Body of pancreas (tissue), 4 donors: Measurements from ENCODE around the gene SH3PXD2A. TPM values are rescaled to one million over a fixed set of nuclear protein-coding genes. Genes with fewer than 3 reads are reported as not detected.
"Not testable (repeated sequence)": the region's sequence is repeated elsewhere in the genome, so short reads cannot be mapped to it uniquely, and the experiment has no call there.

ENCODE experiments used
- ATAC-seq: fragments of 150-250 bp; one replicate; pipeline ENCODE4 v1.9.1; 2016
- DNase-seq, 4 donors: peaks; one replicate each; pipeline ENCODE4 v3.0.0-alpha.2; 2019
- H3K27ac ChIP-seq, 4 donors: fragments of 200-600 bp; sonication (generic); 1 replicate in 3 of 4; 2 replicates in 1 of 4; pipeline versions ENCODE4 v1.5.1 to v1.6.1; 2016 to 2019; ENCODE audit warnings: mild to moderate bottlenecking in 1 of 4, mixed read lengths in 1 of 4, moderate library complexity in 1 of 4
- H3K27me3 ChIP-seq, 2 donors: fragments of 200-600 bp; sonication (generic); one replicate each; pipeline ENCODE4 v1.6.0; 2016; ENCODE audit warnings: mild to moderate bottlenecking in 1 of 2
- H3K36me3 ChIP-seq, 2 donors: fragments of 200-600 bp; sonication (generic); replicated peaks in 1 of 2; 2 replicates each; pipeline ENCODE4 v1.5.1; 2016; ENCODE audit warnings: low read depth in 2 of 2; ENCODE audit not compliant: insufficient read depth in 1 of 2
- H3K4me1 ChIP-seq: fragments of 200-600 bp; sonication (generic); one replicate; pipeline ENCODE4 v1.6.0; 2016
- H3K4me3 ChIP-seq, 2 donors: fragments of 200-600 bp; sonication (generic); 1 replicate in 1 of 2; 2 replicates in 1 of 2; pipeline ENCODE4 v1.5.1; 2016 to 2019
- H3K9me3 ChIP-seq, 3 donors: fragments of 200-600 bp; sonication (generic); 1 replicate in 2 of 3; 2 replicates in 1 of 3; pipeline ENCODE4 v1.5.1; 2016
- POLR2A ChIP-seq, 3 donors: fragments of 450-650 bp; IDR thresholded peaks; one replicate each; pipeline ENCODE4 v1.6.1; 2016; ENCODE audit warnings: antibody characterized with exemption in 3 of 3, mild to moderate bottlenecking in 2 of 3
- WGBS, 2 donors: methylation state at CpG; one replicate each; pipeline ENCODE4 v1.1.5; 2017; 5-methylcytosine and 5-hydroxymethylcytosine counted together
- intact Hi-C: fragments of 100-400 bp; cut with DNase I; formaldehyde crosslinking; loops from one replicate; pipeline ENCODE4 v1.15.1; 2023
- total RNA-seq, 2 donors: library from RNA; depleted of rRNA; stranded (reverse); fragments of >200 nt; gene quantifications; one replicate each; pipeline ENCODE4 v1.1.0, GENCODE V29; 2016
- TF ChIP-seq, protein P1 (sequence below), 7 experiments: fragments of 450-650 bp in 4 of 7; fragments of 200-600 bp in 3 of 7; sonication (generic) in 3 of 7; IDR thresholded peaks; one replicate each; pipeline ENCODE4 v1.5.1; 2016 to 2019; ENCODE audit warnings: antibody characterized with exemption in 7 of 7

SH3PXD2A gene
- total RNA-seq, 2 donors from 2014 or later = 7.3 to 9.9 TPM

DNA sequence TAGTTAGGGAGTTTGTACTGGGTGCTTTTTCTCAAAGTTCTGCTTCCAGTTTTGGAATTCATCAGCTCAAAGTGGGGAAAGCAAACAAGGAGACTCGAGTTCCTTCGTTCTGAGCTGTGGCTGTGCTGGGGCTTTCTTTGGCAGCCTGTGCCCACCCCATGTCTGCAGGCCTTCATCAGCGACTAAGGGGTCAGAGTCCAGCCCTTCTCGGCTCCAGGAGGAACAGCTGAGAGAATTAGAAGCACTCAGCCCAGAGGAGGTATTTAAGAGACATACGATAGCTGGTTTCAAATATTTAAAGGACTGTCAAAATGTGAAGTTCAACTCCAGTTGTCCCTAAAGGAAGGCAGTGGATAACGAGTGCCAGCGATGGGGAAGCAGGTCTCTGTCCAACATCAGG lies 41.3 kb downstream of the SH3PXD2A start:
- Histone ChIP-seq H3K27ac (no peak overlapping the region), H3K9me3 (no peaks in the 10 kb centered on the region), H3K4me1 (peaks cover 26% of the 10 kb centered on the region), H3K4me3 (no peak overlapping the region), H3K36me3 (no peaks in the 10 kb centered on the region), H3K27me3 (no peaks in the 10 kb centered on the region)
- no peak for ATAC-seq
- TF ChIP-seq POLR2A (IDR thresholded peaks at IDR 0.05) = no peak
- TF ChIP-seq, protein P1, sequence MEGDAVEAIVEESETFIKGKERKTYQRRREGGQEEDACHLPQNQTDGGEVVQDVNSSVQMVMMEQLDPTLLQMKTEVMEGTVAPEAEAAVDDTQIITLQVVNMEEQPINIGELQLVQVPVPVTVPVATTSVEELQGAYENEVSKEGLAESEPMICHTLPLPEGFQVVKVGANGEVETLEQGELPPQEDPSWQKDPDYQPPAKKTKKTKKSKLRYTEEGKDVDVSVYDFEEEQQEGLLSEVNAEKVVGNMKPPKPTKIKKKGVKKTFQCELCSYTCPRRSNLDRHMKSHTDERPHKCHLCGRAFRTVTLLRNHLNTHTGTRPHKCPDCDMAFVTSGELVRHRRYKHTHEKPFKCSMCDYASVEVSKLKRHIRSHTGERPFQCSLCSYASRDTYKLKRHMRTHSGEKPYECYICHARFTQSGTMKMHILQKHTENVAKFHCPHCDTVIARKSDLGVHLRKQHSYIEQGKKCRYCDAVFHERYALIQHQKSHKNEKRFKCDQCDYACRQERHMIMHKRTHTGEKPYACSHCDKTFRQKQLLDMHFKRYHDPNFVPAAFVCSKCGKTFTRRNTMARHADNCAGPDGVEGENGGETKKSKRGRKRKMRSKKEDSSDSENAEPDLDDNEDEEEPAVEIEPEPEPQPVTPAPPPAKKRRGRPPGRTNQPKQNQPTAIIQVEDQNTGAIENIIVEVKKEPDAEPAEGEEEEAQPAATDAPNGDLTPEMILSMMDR (IDR thresholded peaks at IDR 0.05) = no peak
- DNase-seq = no peak
- intact Hi-C loops = no loop called here
- WGBS, 2 donors = 58% methylated on average over 7 of the region's 7 CpGs

DNA sequence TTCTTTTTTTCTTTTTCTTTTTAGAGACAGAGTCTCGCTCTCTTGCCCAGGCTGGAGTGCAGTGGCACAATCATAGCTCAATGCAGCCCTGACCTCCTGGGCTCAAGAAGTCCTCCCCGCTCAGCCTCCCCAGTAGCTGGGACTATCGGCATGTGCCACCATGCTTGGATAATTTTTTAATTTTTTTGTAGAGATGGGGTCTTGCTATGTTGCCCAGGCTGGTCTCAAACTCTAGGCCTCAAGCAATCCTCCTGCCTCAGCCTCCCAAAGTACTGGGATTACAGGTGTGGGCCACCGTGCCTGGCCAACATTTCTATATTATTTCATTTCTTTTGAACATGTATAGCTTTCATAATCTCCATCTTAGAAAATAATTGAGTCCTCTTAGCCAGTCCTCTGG lies 42.1 kb downstream of the SH3PXD2A start:
- H3K27me3 ChIP-seq, intact Hi-C loops, H3K9me3 ChIP-seq, ATAC-seq, H3K27ac ChIP-seq, H3K4me3 ChIP-seq, H3K36me3 ChIP-seq, DNase-seq: not testable (repeated sequence)
- 96 to 97% methylated on average over 4 of the region's 4 CpGs for WGBS, 2 donors
- H3K4me1 ChIP-seq = peaks cover 18% of the 10 kb centered on the region

DNA sequence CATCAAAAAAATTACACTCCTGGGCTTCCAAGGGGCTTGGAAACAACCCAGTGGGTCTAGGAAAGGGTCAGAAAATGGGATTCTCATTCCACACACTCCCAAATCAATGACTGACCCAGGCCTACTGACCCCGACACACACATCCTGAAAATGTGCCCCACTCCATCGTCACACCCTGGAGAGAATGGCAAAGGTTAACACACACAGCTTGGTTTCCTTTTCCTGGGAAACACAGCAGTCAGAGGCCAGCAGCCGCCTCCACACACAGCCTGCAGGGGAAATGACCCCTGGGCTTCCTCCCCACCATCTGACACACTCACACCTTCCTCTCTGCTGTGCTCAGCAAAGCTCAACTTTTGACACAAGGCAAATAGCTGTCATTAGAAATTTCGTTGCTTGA lies 42.9 kb downstream of the SH3PXD2A start:
- TF ChIP-seq, protein P1 (IDR thresholded peaks at IDR 0.05) = no peak
- no peaks in the 10 kb centered on the region for H3K36me3 ChIP-seq
- H3K4me1 ChIP-seq = peaks cover 18% of the 10 kb centered on the region
- H3K27ac ChIP-seq = peak overlapping the region in 3 of 4 donors; percentile 9 to 38 (median 21)
- 46 to 67% methylated on average over 4 of the region's 4 CpGs for WGBS, 2 donors
- H3K9me3 ChIP-seq = no peaks in the 10 kb centered on the region
- no peaks in the 10 kb centered on the region for H3K27me3 ChIP-seq
- no peak overlapping the region for H3K4me3 ChIP-seq
- ATAC-seq (no peak), DNase-seq (no peak)
- intact Hi-C loops = no loop called here

DNA sequence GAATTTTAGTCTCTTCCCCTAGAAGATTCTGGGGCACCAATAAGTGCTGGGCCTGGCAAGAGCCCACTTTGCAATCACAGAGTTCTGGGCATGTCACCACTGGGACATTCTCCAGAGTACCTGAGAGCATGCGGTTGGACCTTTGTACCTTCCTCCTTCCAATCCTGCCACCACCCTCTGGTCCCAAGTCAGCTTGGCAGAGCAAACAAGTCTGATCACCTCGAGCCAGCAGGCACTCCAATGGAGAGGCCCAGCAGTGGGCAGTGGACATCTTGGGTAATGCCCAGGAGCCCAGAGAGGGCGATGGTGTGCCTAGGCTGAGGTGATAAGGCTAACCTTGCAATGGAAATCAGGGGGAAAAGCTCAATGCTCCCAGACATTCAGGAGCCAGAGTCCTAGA lies 43.4 kb downstream of the SH3PXD2A start:
- no peaks in the 10 kb centered on the region for H3K9me3 ChIP-seq
- H3K4me1 ChIP-seq = peaks cover 18% of the 10 kb centered on the region
- ATAC-seq (peak; percentile 86), DNase-seq (peak; percentile 55 to 81 (median 78))
- no peaks in the 10 kb centered on the region for H3K36me3 ChIP-seq
- intact Hi-C loops = no loop called here
- peak overlapping the region in 2 of 4 donors; percentile 21 to 38 for H3K27ac ChIP-seq
- TF ChIP-seq, protein P1 (IDR thresholded peaks at IDR 0.05) = peak in 2 of 7 experiments; percentile 12 to 17
- TF ChIP-seq POLR2A (IDR thresholded peaks at IDR 0.05) = no peak
- no peak overlapping the region for H3K4me3 ChIP-seq
- H3K27me3 ChIP-seq = no peaks in the 10 kb centered on the region
- WGBS, 2 donors = 7 to 18% methylated on average over 3 of the region's 3 CpGs

DNA sequence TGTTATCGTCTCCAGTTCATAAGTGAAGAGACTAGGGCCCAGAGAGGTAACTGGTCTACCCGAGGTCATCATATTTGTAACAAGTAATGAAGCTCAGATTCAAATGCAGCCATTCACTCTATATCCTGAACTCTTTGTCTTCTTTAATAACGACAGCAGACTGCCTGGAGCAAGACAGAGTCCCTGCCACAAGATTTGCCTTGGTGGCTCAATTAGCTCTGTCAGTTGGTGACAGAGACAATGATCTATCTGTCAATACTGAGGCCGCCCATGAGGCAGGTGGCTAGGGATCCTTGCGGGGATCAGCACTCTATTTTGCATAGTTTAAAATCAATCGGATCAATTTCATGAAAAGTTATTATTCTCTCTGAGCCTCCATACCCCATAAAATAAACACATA lies 43.9 kb downstream of the SH3PXD2A start:
- H3K36me3 ChIP-seq = no peaks in the 10 kb centered on the region
- no peak overlapping the region for H3K4me3 ChIP-seq
- H3K27ac ChIP-seq = peak overlapping the region in 1 of 4 donors; percentile 38
- ATAC-seq = no peak
- intact Hi-C loops = no loop called here
- H3K4me1 ChIP-seq = peaks cover 18% of the 10 kb centered on the region
- 86 to 88% methylated on average over 6 of the region's 6 CpGs for WGBS, 2 donors
- no peak for DNase-seq
- TF ChIP-seq POLR2A (IDR thresholded peaks at IDR 0.05) = no peak
- TF ChIP-seq, protein P1 (IDR thresholded peaks at IDR 0.05) = no peak
- H3K9me3 ChIP-seq = no peaks in the 10 kb centered on the region
- H3K27me3 ChIP-seq = no peaks in the 10 kb centered on the region
